Stimulated activated CD4-positive, alpha-beta T cell treated with anti-CD3 and anti-CD28 coated beads, Interleukin-15, amount 100 ng/mL, for 1 hour (primary cell): ENCODE data around the gene FOXR1.
A peak's percentile ranks its signal among the peaks of the same experiment; 100 is the strongest.

ENCODE experiments used
- DNase-seq, 2 donors: peaks; one replicate each; pipeline ENCODE4 v3.0.0-alpha.2; 2020; ENCODE audit warnings: low read depth in 1 of 2, low spot score in 1 of 2

The FOXR1 gene

GRCh38 chr11:119025099-119025473 is 53.5 kb downstream of the FOXR1 start:
- no peak for DNase-seq

DNA sequence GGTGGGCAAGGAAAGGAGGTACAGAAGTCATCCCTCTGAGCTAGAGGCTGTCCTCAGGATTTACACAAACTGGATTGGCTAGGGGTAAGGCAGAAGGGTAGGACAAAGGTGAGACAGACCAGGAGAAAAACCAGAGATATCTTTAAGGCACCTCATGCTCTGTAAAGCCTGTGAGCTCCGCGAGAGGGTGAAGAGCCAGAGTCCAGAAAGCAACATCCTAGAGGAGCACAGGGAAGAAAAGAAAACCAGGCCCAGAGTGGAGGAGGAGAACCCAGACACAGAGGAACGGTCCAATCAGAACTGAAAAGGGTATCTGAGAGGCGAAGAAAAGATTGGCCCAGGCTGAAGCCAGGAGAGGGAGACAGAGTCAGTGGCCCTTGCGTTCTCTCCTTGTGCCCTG is 54.0 kb downstream of the FOXR1 start:
- DNase-seq, result no peak

- DNase-seq, result no peak
Observed at GRCh38 chr11:119025978-119026766, 54.6 kb downstream of the FOXR1 start.

DNA sequence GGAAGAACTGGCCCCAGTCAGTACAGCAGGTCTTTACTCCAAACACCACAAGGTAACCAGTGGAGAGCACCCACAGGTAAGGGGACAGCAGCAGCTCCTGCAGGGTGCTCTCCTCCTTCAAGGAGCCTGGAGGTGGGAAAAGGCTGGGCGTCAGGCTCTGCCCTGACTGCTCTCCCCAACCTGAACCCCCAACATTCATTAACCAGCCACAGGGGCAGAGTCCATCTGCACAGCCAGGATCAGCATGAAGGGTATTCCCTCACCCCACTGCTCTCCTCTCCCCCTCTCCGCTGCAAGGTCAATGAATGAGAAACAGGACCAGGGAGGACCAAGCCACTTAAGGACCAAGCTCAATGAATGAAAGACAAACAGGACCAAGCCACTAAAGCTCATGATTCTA is 55.4 kb downstream of the FOXR1 start:
- no peak for DNase-seq

DNA sequence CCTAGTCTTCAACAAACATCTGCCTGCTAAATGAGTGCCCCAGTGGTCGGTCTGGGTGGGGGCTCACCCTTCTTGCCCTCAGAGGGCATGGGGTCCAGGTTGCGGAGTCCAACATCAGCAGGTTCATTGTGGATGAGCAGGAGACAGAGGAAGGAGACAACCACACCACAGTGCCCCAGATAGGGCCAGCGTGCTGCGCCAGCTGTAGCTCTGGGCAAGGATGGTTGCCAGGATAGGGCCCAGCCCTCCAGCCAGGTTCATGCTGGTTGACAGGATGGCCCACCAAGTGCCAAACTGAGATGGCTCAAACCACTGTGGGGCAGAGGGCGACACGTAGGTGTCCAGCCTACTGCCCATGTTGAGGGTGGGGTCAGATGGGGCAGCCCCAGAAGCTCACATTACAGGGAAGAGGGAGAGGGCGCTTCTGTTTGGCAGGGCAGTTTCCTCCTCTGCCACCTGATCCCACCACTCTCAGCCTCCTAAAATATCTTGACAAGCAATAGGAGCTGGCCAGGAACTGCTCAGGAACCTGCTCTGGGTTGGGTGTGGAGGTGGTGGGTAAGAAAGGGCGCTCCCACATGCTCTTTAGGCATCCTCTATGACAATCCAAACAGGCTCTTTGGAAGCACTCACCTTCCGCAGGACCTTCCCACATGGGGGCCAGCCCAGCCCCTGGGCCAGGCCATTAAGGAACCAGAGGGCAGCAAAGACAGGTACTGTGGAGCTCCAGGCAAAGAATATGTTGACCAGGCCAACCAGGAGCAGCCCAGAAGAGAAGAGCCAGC is 56.2 kb downstream of the FOXR1 start:
- no peak for DNase-seq

- no peak for DNase-seq
Observed at GRCh38 chr11:119028346-119029068, 56.9 kb downstream of the FOXR1 start.

GRCh38 chr11:119029069-119029339 is 57.4 kb downstream of the FOXR1 start:
- DNase-seq, result no peak

DNA sequence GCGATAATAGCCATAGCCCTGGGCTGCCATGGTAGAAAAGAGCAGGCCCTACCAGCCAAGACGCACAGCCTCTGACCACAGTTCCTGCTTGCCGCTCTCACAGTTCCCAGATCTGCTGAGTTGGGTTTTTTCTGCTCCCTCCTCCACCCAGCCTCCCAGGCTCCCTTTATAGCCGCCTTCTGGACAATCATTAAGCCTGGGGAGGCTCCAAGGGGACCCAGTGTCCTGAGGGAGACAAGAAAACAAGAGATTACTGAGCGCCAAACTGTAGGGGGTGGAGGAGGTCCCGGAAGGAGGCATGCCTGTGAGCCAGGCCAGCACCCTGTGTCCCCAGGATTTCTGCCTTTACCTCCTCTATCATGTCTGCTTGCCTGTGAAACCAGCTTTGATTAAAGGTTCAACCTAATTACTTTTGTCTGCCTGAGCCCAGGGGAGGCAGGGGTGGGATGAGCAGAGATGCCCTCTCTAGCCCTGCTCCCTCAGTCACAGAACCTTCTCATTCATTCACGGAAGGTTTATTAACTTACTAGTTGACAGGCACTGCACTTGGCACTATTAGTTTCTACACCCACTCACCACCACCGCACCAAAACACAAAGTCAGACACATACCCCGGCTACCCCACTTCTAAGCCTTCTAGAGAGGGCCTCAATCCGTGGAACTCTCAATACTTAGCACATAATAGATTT is 57.9 kb downstream of the FOXR1 start:
- DNase-seq, result no peak

DNA sequence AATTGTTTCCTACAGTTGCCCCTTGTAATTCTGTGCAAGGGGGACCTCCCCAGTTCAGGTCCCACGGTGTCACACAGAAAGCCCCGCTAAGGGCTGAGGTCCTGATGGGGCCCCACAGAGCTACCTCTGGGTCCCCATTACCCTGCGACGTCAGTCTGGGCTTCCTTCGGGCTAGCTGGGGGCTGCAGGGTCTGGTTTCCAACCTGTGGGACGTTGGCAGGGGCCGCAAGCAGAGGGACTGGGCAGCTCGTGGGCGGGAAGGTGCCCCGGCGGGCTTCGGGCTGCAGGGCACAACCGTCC is 58.4 kb downstream of the FOXR1 start:
- no peak for DNase-seq

DNA sequence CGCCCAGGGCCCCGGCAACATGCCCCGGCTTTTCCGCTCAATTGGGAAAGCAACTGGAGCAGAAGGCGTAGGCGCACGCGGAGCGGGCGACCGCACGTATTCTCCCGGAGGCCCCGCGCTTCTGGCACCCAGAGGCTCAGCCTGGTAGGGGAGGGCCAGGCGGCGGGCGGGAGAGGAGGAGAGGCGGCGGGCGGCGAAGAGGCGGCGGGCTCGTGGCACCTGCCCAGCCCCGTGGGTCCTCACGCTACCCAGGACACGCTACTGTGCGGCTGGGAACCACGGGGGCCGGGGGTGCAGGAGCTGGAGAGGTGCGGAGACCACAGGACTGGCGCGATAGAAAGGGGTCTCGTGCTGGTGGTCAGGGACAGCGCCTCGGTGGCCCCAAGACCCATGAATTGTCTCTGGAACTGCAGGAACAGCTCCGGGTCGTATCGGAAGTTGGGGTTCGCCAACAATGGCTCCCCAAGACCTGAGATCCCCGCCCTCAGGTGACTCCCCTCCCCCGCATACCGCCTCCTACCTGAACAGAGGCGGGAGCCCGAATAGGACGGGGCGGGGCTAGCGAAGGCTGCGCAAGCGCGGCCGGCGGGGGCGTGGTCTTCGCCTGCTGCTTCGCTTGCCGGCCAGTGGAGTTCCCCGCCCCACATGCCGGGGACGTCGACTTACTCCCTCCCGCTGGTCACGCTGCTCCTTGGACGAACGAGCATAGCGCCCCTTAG is 58.9 kb downstream of the FOXR1 start, which contains the start of gene SLC37A4:
Gene SLC37A4, minus strand, starts transcription at position 549 of the 719 bp plus-strand sequence.
- peak; percentile 98 to 100 for DNase-seq
